GM23248 (cell line): ENCODE data around the gene CFL2.

Experiments used
- EZH2 ChIP-seq: fragments of 200-600 bp; sonication (generic); IDR thresholded peaks from 2 replicates; pipeline ENCODE4 v1.6.1; 2018; ENCODE audit warnings: antibody characterized with exemption, mild to moderate bottlenecking; ENCODE audit not compliant: insufficient read depth, poor library complexity, severe bottlenecking
- EZH2phosphoT487 ChIP-seq: fragments of 200-600 bp; sonication (generic); IDR thresholded peaks from 2 replicates; pipeline ENCODE4 v1.6.1; 2018; ENCODE audit warnings: antibody characterized with exemption, moderate library complexity, mild to moderate bottlenecking, low read depth; ENCODE audit not compliant: insufficient read depth

DNA sequence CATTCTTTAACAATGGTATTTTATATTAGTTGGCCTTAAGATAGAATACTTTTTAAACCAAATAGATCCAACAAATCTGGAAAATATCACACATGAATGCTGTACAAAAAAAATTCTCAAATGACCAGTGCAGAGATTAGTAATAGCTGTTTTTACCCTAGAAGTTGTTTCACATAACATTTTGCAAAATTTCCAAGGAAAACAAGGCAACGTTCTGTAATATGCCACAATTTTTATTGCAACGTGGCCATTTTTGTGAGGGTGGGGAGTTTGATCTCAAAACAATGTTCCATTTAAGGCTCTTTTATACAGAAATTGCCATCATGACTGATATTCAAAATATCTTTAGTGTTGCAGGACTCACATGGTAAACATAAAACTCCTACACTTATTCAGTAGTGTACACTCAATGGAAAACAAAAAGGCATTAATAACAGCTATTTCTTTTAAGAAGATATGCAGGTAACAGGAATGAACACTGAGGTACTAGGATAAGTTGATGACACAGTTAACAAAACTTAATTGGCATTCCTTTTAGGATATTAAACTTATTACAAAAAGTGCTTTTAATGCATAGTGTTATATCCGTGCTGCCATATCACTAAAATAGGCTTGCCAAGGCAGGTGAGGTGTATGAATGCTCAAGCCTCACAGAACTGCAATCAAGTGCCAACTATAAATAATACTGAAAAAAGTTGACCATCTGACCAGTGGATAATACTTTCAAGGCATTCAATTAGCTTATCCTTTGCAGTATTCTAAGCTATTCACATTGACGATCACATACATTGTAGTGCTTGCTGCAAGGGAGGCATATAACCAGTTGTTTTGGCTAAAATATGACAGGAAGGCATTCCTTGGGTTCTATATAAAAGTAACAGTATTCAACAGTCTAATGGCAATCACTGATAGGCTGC lies 2.3 kb downstream of the CFL2 start:
- TF ChIP-seq EZH2phosphoT487 = no peak
- TF ChIP-seq EZH2 = no peak
